ENCODE measurements around the gene NT5C2.
"Not testable (repeated sequence)": the region's sequence is repeated elsewhere in the genome, so short reads cannot be mapped to it uniquely, and the experiment has no call there.

The NT5C2 gene

GRCh38 chr10:103155471-103156085 lies 37.5 kb downstream of the NT5C2 start:
- no peak for DNase-seq

GRCh38 chr10:103154521-103155299 lies 38.4 kb downstream of the NT5C2 start:
- no peak for DNase-seq

- DNase-seq, result no peak
Observed at GRCh38 chr10:103153302-103154197, 39.5 kb downstream of the NT5C2 start.

- no peak for DNase-seq
Observed at GRCh38 chr10:103149991-103150622, 43.0 kb downstream of the NT5C2 start.

GRCh38 chr10:103147645-103148044 lies 45.4 kb downstream of the NT5C2 start:
- DNase-seq, result no peak

GRCh38 chr10:103145860-103146466 lies 47.1 kb downstream of the NT5C2 start:
- DNase-seq, result no peak

- no peak for DNase-seq
Observed at GRCh38 chr10:103145046-103145445, 48.0 kb downstream of the NT5C2 start.

- no peak for DNase-seq
Observed at GRCh38 chr10:103144041-103144440, 49.0 kb downstream of the NT5C2 start.

GRCh38 chr10:103143641-103144040 lies 49.4 kb downstream of the NT5C2 start:
- DNase-seq, result not testable (repeated sequence)

- DNase-seq, result no peak
Observed at GRCh38 chr10:103141950-103142349, 51.1 kb downstream of the NT5C2 start.

GRCh38 chr10:103140469-103140868 lies 52.6 kb downstream of the NT5C2 start:
- DNase-seq, result no peak

GRCh38 chr10:103139803-103140202 lies 53.3 kb downstream of the NT5C2 start:
- DNase-seq, result no peak

GRCh38 chr10:103135168-103135567 lies 57.9 kb downstream of the NT5C2 start:
- DNase-seq, result not testable (repeated sequence)

GRCh38 chr10:103130910-103131309 lies 62.2 kb downstream of the NT5C2 start:
- DNase-seq, result no peak

- DNase-seq, result not testable (repeated sequence)
Observed at GRCh38 chr10:103130180-103130579, 62.9 kb downstream of the NT5C2 start.

GRCh38 chr10:103127241-103127640 lies 65.8 kb downstream of the NT5C2 start:
- DNase-seq, result no peak

- no peak for DNase-seq
Observed at GRCh38 chr10:103125323-103126267, 67.5 kb downstream of the NT5C2 start.

- DNase-seq, result no peak
Observed at GRCh38 chr10:103124420-103125096, 68.5 kb downstream of the NT5C2 start.

GRCh38 chr10:103123282-103124024 lies 69.6 kb downstream of the NT5C2 start:
- DNase-seq, result no peak
